AG04450 (cell line): Measurements from ENCODE around the gene RAI14. TPM values are rescaled to one million over a fixed set of nuclear protein-coding genes. Genes with fewer than 3 reads are reported as not detected.

Source experiments
- CTCF ChIA-PET: fragments of 300-600, 350-600 bp; formaldehyde crosslinking; extraction: SDS; loops from one replicate; lab custom pipeline; 2022; ENCODE audit warnings: antibody characterized with exemption, inconsistent platforms; lab: Charles Lee
- POLR2A ChIA-PET: fragments of 350-600 bp; formaldehyde crosslinking; extraction: SDS; loops from one replicate; lab custom pipeline; 2021; ENCODE audit warnings: antibody characterized with exemption, inconsistent platforms; lab: Yijun Ruan, JAX
- DNase-seq: peaks from one replicate; pipeline ENCODE4 v3.0.0-alpha.2; 2011; ENCODE audit warnings: low read depth, low spot score
- H3K27ac ChIP-seq: one replicate; pipeline ENCODE4 v1.5.1; 2012; ENCODE audit warnings: low read depth, low read length, control low read depth
- H3K27me3 ChIP-seq: one replicate; pipeline ENCODE4 v1.6.0; 2012; ENCODE audit warnings: low read length; ENCODE audit not compliant: control insufficient read depth, insufficient read depth
- H3K4me3 ChIP-seq: 2 replicates; pipeline ENCODE4 v1.5.1; 2011; ENCODE audit warnings: mild to moderate bottlenecking, low read depth, low read length, control low read depth
- H3K9me3 ChIP-seq: 2 replicates; pipeline ENCODE4 v1.5.1; 2012; ENCODE audit warnings: low read length; ENCODE audit not compliant: control insufficient read depth, insufficient read depth
- CTCF ChIP-seq: IDR thresholded peaks from 2 replicates; pipeline ENCODE4 v1.5.1; 2011; ENCODE audit warnings: low read depth, low read length, control low read depth, inconsistent platforms
- polyA plus RNA-seq: library from polyadenylated mRNA; depleted of rRNA; stranded (reverse); fragments of >200 nt; gene quantifications from 2 replicates; pipeline ENCODE4 v1.2.3, GENCODE V29; 2011

Gene RAI14
- polyA plus RNA-seq, 1 experiment = 162 TPM

GRCh38 chr5:34680896-34681295 is 24.8 kb downstream of the RAI14 start:
- no peak for TF ChIP-seq CTCF
- Histone ChIP-seq H3K27ac (no peak overlapping the region), H3K27me3 (no peaks in the 10 kb centered on the region), H3K9me3 (no peaks in the 10 kb centered on the region), H3K4me3 (no peak overlapping the region)
- CTCF ChIA-PET = interaction anchor here (2.4 kb wide), 1 partner anchor 195 kb away, joined by 6 read pairs; no protein-coding TSS in a partner anchor
- POLR2A ChIA-PET = no interaction called here
- DNase-seq = no peak

GRCh38 chr5:34682926-34683623 is 26.9 kb downstream of the RAI14 start:
- H3K9me3 ChIP-seq = no peaks in the 10 kb centered on the region
- H3K27ac ChIP-seq = peak overlapping the region; percentile 32
- POLR2A ChIA-PET = interaction anchor here (1.0 kb wide), 1 partner anchor 15 kb away, joined by 3 read pairs; no protein-coding TSS in a partner anchor
- CTCF ChIA-PET = interaction anchor here (0.6 to 1.1 kb wide), 2 partner anchors 11 to 152 kb away, joined by 3 read pairs; no protein-coding TSS in a partner anchor
- no peak for TF ChIP-seq CTCF
- DNase-seq = no peak
- no peak overlapping the region for H3K4me3 ChIP-seq
- H3K27me3 ChIP-seq = no peaks in the 10 kb centered on the region

GRCh38 chr5:34684281-34684979 is 28.3 kb downstream of the RAI14 start:
- peak; percentile 24; the same call in 1 of the 2 replicates for TF ChIP-seq CTCF
- CTCF ChIA-PET = interaction anchor here (0.7 to 1.0 kb wide), 3 partner anchors 9 to 198 kb away, joined by 3 read pairs; no protein-coding TSS in a partner anchor
- no peaks in the 10 kb centered on the region for H3K9me3 ChIP-seq
- peak overlapping the region; percentile 0 for H3K27ac ChIP-seq
- DNase-seq = no peak
- H3K27me3 ChIP-seq = no peaks in the 10 kb centered on the region
- POLR2A ChIA-PET = no interaction called here
- no peak overlapping the region for H3K4me3 ChIP-seq

GRCh38 chr5:34684980-34685352 is 28.8 kb downstream of the RAI14 start:
- POLR2A ChIA-PET = no interaction called here

More at GRCh38 chr5:34684980-34685352, 28.8 kb downstream of the RAI14 start:
- DNase-seq = no peak
- peak overlapping the region; percentile 43 for H3K27ac ChIP-seq
- no peak for TF ChIP-seq CTCF
- CTCF ChIA-PET = interaction anchor here (0.7 to 1.1 kb wide), 3 partner anchors 9 to 26 kb away, joined by 3 read pairs; no protein-coding TSS in a partner anchor
- H3K27me3 ChIP-seq = no peaks in the 10 kb centered on the region
- no peak overlapping the region for H3K4me3 ChIP-seq
- no peaks in the 10 kb centered on the region for H3K9me3 ChIP-seq
